VCaP (cell line): ENCODE results near the gene ALPL.

Experiments used
- H3K27ac ChIP-seq: fragments of 450-650 bp; 2 replicates; pipeline ENCODE4 v1.5.1; 2017
- CTCF ChIP-seq: fragments of 450-650 bp; conservative IDR thresholded peaks from 2 replicates; pipeline ENCODE4 v1.5.1; 2017; ENCODE audit warnings: mild to moderate bottlenecking, moderate library complexity

ALPL gene

DNA sequence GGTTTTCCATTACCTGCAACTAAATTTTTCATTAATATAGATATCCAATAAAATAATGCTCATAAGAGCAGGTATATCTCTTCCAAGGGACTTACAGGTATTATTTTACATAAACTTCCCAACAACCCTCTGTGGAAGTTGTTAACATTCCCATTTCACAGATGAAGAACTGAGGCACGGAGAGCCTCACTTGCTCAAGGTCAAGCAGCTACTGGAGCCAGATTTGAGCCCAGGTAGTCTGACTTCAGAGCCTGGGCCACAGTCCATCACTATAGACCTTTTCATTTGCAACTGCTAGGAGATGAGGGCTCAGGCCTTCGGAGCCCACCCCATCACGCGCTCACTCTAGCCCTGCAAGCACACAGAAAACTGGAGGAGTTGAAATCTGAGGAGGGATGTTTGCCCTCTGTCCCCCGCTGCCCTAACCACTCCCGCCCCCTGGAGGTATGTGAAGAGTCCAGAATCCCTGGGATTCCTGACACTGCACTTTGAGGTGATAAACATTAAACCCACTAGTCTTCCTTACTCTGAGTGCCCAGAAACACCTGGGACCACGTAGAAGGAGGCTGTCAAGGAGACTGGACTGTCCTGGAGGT, 11.7 kb upstream of the ALPL start:
- TF ChIP-seq CTCF: no peak
- no peak overlapping the region for H3K27ac ChIP-seq

DNA sequence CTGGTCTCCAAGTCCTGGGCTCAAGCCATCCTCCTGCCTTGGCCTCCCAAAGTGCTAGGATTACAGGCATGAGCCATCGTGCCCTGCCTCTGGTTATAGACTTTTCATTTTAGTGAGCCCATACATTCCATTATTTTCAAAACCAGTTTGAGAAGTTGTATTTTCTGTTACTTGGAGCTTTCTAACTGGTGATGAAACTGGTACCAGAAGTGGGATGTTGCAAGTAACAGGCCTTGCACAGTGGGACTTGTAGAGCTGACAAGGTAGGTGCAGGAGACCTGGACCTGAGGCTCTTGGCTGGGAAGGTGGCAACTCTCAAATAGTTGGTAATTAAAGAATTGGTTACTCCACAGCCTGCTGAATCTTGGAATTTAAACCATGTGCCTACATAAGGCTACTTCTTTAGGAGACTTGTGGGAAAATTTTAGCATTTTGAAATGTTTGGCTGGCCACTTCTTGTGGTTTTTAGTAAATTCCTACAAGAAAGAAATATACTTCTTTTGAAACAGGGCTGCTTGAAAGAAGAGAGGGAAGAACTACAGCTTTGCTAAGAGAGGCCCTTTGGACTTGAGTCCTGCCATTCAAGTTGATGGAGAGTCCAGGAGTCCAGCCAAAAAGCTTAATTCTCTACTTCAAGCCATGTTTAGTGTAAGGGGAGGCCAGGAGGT, 9.8 kb upstream of the ALPL start:
- no peak overlapping the region for H3K27ac ChIP-seq
- no peak for TF ChIP-seq CTCF

DNA sequence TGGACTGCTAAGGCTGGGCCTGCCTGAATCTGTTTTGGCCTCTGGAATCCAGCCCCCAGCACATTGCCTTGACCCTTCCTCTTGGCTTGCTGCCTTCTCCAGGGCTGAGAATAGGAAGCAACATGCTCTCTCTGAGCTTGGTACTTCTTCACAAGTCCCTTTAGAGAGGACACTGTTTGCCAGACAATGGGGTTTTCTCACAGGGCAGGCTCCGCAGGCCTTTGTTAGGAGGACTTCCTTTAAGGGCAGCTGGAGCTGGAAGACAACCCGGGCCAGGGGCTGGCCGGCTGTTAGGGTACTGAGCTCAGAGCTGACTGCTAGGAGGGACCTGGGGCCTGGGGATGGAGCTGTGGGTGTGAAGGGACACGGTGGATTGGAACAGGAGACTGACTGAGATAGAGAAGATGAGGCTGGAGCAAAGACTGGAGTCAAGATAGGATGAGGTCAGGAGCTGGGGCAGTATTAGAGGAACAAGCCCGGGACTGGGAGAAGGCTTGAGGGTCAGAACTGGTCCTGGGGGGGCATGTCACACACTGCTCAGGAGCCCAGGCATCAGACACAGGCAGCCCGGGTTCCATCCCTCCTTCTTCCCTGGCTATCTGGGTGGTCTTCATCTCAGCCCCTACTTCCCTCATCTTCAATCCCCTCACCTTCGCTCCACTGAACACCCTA, 5.4 kb upstream of the ALPL start:
- no peak for TF ChIP-seq CTCF
- H3K27ac ChIP-seq: no peak overlapping the region

- H3K27ac ChIP-seq: no peak overlapping the region
- no peak for TF ChIP-seq CTCF
These were observed 2.4 kb upstream of the ALPL start for GRCh38 chr1:21506804-21507203.

DNA sequence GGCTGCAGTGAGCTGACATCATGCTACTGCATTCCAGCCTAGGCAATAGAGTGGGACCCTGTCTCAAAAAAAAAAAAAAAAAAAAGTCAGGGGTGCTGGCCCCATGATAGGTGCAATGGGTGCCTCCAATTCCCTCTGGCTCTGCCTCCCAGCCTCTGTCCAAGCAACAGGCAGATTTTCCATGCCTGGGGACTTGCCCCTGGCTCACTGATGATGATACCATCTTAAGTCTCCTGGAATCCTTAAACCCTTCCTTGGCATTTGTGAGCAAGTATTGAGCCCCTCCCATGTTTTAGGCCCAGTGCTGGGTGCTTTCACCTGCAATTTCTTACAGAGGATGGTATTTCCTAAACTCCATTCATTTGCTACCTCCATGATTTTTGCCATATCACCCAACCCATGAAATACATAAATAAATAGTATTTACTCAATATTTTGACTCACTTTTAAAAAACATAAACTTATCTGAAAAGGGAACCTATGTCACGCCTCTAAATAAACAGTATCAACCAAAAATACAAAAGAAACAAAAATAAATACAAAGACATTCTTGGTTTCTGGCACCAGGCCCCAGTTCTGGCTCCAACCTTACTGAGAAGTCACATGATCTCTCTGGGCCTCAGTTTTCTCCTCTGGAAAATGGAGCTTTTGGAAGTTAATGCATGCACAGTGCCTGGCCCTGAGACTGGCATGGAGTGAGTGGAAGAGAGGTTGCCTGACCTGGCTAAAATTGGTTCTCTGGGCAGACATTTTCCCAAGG, 1.5 kb upstream of the ALPL start:
- H3K27ac ChIP-seq: no peak overlapping the region
- TF ChIP-seq CTCF: no peak

GRCh38 chr1:21508580-21509350, 458 bp upstream of the ALPL start:
- no peak overlapping the region for H3K27ac ChIP-seq
- peak; percentile 83 for TF ChIP-seq CTCF

DNA sequence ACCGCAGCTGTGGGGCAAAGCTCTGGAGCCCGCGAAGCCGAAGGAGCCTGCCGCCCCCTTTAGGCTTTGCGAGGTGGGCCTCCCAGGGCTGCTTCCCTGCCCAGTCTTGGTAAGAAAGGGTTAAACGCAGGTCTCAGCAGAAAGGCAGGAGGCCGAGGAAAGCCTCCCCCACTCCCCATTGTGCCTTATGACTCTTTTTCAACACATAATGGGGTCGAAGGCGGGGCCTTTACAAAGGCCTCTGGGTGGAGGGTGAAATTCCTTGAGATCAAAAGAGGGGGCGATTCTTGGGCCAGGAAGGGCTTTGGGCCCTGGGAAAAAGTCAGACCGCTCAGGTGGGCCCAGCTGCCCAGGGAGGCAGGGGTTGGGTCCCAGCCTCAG, 880 bp downstream of the ALPL start:
- H3K27ac ChIP-seq: no peak overlapping the region
- TF ChIP-seq CTCF: no peak
